ENCODE measurements around the gene FAM50A.

DNA sequence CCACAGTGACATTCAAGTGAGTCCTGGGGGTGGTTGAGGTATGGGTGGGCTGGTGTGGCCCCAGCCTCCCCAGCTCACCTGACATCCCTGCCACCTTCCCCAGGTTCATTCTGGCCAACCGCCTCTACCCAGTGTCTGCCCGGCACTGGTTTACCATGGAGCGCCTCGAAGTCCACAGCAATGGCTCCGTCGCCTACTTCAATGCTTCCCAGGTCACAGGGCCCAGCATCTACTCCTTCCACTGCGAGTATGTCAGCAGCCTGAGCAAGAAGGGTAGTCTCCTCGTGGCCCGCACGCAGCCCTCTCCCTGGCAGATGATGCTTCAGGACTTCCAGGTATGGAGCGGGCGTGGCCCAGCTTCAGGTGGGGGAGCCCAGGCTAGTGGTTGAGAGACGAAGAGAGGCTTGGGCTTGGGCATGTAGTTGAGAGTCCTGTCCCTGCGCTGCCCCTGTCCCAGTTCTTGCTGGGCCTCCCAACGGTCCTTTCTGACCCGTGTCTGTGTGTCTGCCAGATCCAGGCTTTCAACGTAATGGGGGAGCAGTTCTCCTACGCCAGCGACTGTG, 8.7 kb upstream of the FAM50A start:
- TF ChIP-seq POLR2A (IDR thresholded peaks at IDR 0.05; ENCODE audit: low read depth, low read length) (no peak), POLR2AphosphoS5 (IDR thresholded peaks at IDR 0.05; ENCODE audit: low read depth, low read length) (no peak)
